GM21723 (cell line): ENCODE measurements around the gene ACTR3C.
"Not testable (repeated sequence)": the region's sequence is repeated elsewhere in the genome, so short reads cannot be mapped to it uniquely, and the experiment has no call there.

Experiments used
- ATAC-seq: cut with Tn5 transposase; IDR thresholded peaks from one replicate; pipeline ENCODE4 v1.9.1; 2021; ENCODE audit warnings: mild to moderate bottlenecking, moderate library complexity; ENCODE audit not compliant: unreplicated experiment

ACTR3C gene

GRCh38 chr7:150285849-150286754 lies 37.2 kb downstream of the ACTR3C start:
- not testable (repeated sequence) for ATAC-seq

- not testable (repeated sequence) for ATAC-seq
These were observed 39.7 kb downstream of the ACTR3C start for GRCh38 chr7:150283608-150284007.

GRCh38 chr7:150283111-150283510 lies 40.2 kb downstream of the ACTR3C start:
- not testable (repeated sequence) for ATAC-seq

GRCh38 chr7:150281681-150282403 lies 41.5 kb downstream of the ACTR3C start:
- not testable (repeated sequence) for ATAC-seq

- ATAC-seq, result not testable (repeated sequence)
These were observed 45.0 kb downstream of the ACTR3C start for GRCh38 chr7:150278383-150278782.

GRCh38 chr7:150276132-150276695 lies 47.1 kb downstream of the ACTR3C start:
- peak; percentile 62 for ATAC-seq

- ATAC-seq, result not testable (repeated sequence)
These were observed 51.4 kb downstream of the ACTR3C start for GRCh38 chr7:150271898-150272297.

- ATAC-seq, result not testable (repeated sequence)
These were observed 53.1 kb downstream of the ACTR3C start for GRCh38 chr7:150270101-150270824.

- ATAC-seq, result not testable (repeated sequence)
These were observed 54.5 kb downstream of the ACTR3C start for GRCh38 chr7:150268798-150269197.

- ATAC-seq, result not testable (repeated sequence)
These were observed 55.1 kb downstream of the ACTR3C start for GRCh38 chr7:150268287-150268686.

- ATAC-seq, result not testable (repeated sequence)
These were observed 56.2 kb downstream of the ACTR3C start for GRCh38 chr7:150266953-150267665.

- ATAC-seq, result not testable (repeated sequence)
These were observed 60.7 kb downstream of the ACTR3C start for GRCh38 chr7:150262656-150263055.

- not testable (repeated sequence) for ATAC-seq
These were observed 75.6 kb downstream of the ACTR3C start for GRCh38 chr7:150247745-150248144.

- ATAC-seq, result not testable (repeated sequence)
These were observed 78.1 kb downstream of the ACTR3C start for GRCh38 chr7:150245208-150245607.

GRCh38 chr7:150242935-150243334 lies 80.4 kb downstream of the ACTR3C start:
- ATAC-seq, result not testable (repeated sequence)

GRCh38 chr7:150225444-150225843 lies 97.9 kb downstream of the ACTR3C start:
- ATAC-seq, result not testable (repeated sequence)

GRCh38 chr7:150222083-150222972 lies 101.0 kb downstream of the ACTR3C start:
- not testable (repeated sequence) for ATAC-seq

- not testable (repeated sequence) for ATAC-seq
These were observed 102.6 kb downstream of the ACTR3C start for GRCh38 chr7:150220673-150221181.
